ENCODE measurements around the gene OR1N1. TPM values are rescaled to one million over a fixed set of nuclear protein-coding genes. Genes with fewer than 3 reads are reported as not detected.
"Not testable (repeated sequence)": the region's sequence is repeated elsewhere in the genome, so short reads cannot be mapped to it uniquely, and the experiment has no call there.

Gene OR1N1
- total RNA-seq, 4 donors from 2014 or later, result not detected

- DNase-seq (ENCODE audit: extremely low spot score), result no peak
- Histone ChIP-seq H3K4me1 (no peaks in the 10 kb centered on the region), H3K27me3 (no peaks in the 10 kb centered on the region), H3K27ac (replicated peaks in 1 of 4) (no peak overlapping the region), H3K4me3 (no peak overlapping the region), H3K36me3 (no peaks in the 10 kb centered on the region), H3K9me3 (peaks cover 0 to 4% (median 0%) of the 10 kb centered on the region in 4 donors)
- TF ChIP-seq POLR2AphosphoS5 (IDR thresholded peaks at IDR 0.05), result no peak
- WGBS, result 96% methylated on average over 1 of the region's 1 CpG
- intact Hi-C loops (cut with DNase I), result no loop called here
Observed at GRCh38 chr9:122536134-122536533, 9.0 kb upstream of the OR1N1 start.

- DNase-seq (ENCODE audit: extremely low spot score); H3K27ac ChIP-seq (replicated peaks in 1 of 4); H3K9me3 ChIP-seq; H3K4me3 ChIP-seq; H3K27me3 ChIP-seq; H3K36me3 ChIP-seq; intact Hi-C loops (cut with DNase I); H3K4me1 ChIP-seq: not testable (repeated sequence)
- 56% methylated on average over 4 of the region's 4 CpGs for WGBS
Observed at GRCh38 chr9:122531157-122531556, 4.1 kb upstream of the OR1N1 start.

- Histone ChIP-seq H3K27me3 (no peaks in the 10 kb centered on the region), H3K4me3 (no peak overlapping the region), H3K9me3 (no peaks in the 10 kb centered on the region), H3K36me3 (no peaks in the 10 kb centered on the region), H3K27ac (replicated peaks in 1 of 4) (no peak overlapping the region), H3K4me1 (no peaks in the 10 kb centered on the region)
- DNase-seq (ENCODE audit: extremely low spot score), result no peak
- TF ChIP-seq EP300 (IDR thresholded peaks at IDR 0.05) (no peak), POLR2AphosphoS5 (IDR thresholded peaks at IDR 0.05) (no peak), POLR2A (IDR thresholded peaks at IDR 0.05; ENCODE audit: low read depth) (no peak), CTCF (IDR thresholded peaks at IDR 0.05) (no peak)
- 75% methylated on average over 10 of the region's 10 CpGs for WGBS
- intact Hi-C loops (cut with DNase I), result no loop called here
Observed at GRCh38 chr9:122526602-122527001, 491 bp downstream of the OR1N1 start.

GRCh38 chr9:122519376-122519775 is 7.7 kb downstream of the OR1N1 start:
- Histone ChIP-seq H3K27ac (replicated peaks in 1 of 4) (no peak overlapping the region), H3K27me3 (no peaks in the 10 kb centered on the region), H3K36me3 (no peaks in the 10 kb centered on the region), H3K4me1 (no peaks in the 10 kb centered on the region), H3K9me3 (no peaks in the 10 kb centered on the region), H3K4me3 (no peak overlapping the region)
- no peak for DNase-seq (ENCODE audit: extremely low spot score)
- TF ChIP-seq POLR2AphosphoS5 (IDR thresholded peaks at IDR 0.05), result no peak
- TF ChIP-seq CTCF (IDR thresholded peaks at IDR 0.05), result no peak
- no peak for TF ChIP-seq POLR2A (IDR thresholded peaks at IDR 0.05; ENCODE audit: low read depth)
- no peak for TF ChIP-seq EP300 (IDR thresholded peaks at IDR 0.05)
- WGBS, result 90% methylated on average over 3 of the region's 3 CpGs
- intact Hi-C loops (cut with DNase I), result no loop called here

GRCh38 chr9:122518841-122519240 is 8.3 kb downstream of the OR1N1 start, which contains the start of gene OR1J4:
TSS of gene OR1J4 (plus strand) at chr9:122519141. CDS start at chr9:122519141, 0 bp downstream.
- TF ChIP-seq CTCF (IDR thresholded peaks at IDR 0.05), result no peak
- H3K27ac ChIP-seq (replicated peaks in 1 of 4), result no peak within 1 kb of the TSS
- no peaks in the 10 kb centered on the region for H3K36me3 ChIP-seq
- no peak for DNase-seq (ENCODE audit: extremely low spot score)
- no peak within 1 kb of the TSS for H3K4me3 ChIP-seq
- H3K9me3 ChIP-seq, result no peaks in the 10 kb centered on the region
- H3K4me1 ChIP-seq, result no peaks in the 10 kb centered on the region
- H3K27me3 ChIP-seq, result no peaks in the 10 kb centered on the region
- WGBS, result 79% methylated on average over 4 of the region's 4 CpGs
- intact Hi-C loops (cut with DNase I), result no loop called here

- intact Hi-C loops (cut with DNase I), result no loop called here
- no peak overlapping the region for H3K27ac ChIP-seq (replicated peaks in 1 of 4)
- no peak for TF ChIP-seq POLR2A (IDR thresholded peaks at IDR 0.05; ENCODE audit: low read depth)
- TF ChIP-seq EP300 (IDR thresholded peaks at IDR 0.05), result no peak
- no peak for TF ChIP-seq POLR2AphosphoS5 (IDR thresholded peaks at IDR 0.05)
- no peak for TF ChIP-seq CTCF (IDR thresholded peaks at IDR 0.05)
- no peaks in the 10 kb centered on the region for H3K4me1 ChIP-seq
- H3K9me3 ChIP-seq, result no peaks in the 10 kb centered on the region
- H3K36me3 ChIP-seq, result no peaks in the 10 kb centered on the region
- WGBS, result 72% methylated on average over 2 of the region's 2 CpGs
- H3K27me3 ChIP-seq, result no peaks in the 10 kb centered on the region
- DNase-seq (ENCODE audit: extremely low spot score), result no peak
- no peak overlapping the region for H3K4me3 ChIP-seq
Observed at GRCh38 chr9:122518226-122518625, 8.9 kb downstream of the OR1N1 start.

Data from esophagus muscularis mucosa (tissue), 4 donors.